ENCODE results near the gene GRB10. TPM values are rescaled to one million over a fixed set of nuclear protein-coding genes. Genes with fewer than 3 reads are reported as not detected.
A peak's percentile ranks its signal among the peaks of the same experiment; 100 is the strongest.

Gene GRB10
- total RNA-seq, 1 experiment from 2014 or later, result 83.7 TPM

DNA sequence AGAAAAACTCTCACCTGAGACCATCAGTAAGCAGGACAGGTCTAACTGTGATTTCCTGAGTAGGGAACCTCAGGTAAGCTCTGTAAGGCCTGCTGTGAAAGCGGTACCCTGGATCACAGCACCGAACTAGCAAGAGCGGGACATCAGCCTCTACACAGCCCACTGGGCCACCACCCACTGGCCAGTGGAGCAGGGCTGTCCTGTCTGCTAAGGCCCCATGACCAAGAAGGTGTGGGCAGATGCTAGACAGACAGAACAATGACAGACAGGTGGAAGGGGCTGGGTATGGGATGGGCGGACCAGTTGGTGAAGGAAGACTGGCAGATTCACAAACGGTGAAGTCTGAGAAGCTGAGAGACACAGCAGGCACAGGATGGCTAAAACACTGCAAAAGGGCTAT, 138.1 kb downstream of the GRB10 start:
- in situ Hi-C loops (cut with HindIII; ENCODE audit: low pct_unique_long_range_greater_than_20kb, low sequenced_read_pairs), result no loop called here
- DNase-seq (ENCODE audit: low read depth), result no peak

- DNase-seq (ENCODE audit: low read depth), result no peak
- in situ Hi-C loops (cut with HindIII; ENCODE audit: low pct_unique_long_range_greater_than_20kb, low sequenced_read_pairs), result no loop called here
Measured at GRCh38 chr7:50644114-50644513, 138.6 kb downstream of the GRB10 start.

DNA sequence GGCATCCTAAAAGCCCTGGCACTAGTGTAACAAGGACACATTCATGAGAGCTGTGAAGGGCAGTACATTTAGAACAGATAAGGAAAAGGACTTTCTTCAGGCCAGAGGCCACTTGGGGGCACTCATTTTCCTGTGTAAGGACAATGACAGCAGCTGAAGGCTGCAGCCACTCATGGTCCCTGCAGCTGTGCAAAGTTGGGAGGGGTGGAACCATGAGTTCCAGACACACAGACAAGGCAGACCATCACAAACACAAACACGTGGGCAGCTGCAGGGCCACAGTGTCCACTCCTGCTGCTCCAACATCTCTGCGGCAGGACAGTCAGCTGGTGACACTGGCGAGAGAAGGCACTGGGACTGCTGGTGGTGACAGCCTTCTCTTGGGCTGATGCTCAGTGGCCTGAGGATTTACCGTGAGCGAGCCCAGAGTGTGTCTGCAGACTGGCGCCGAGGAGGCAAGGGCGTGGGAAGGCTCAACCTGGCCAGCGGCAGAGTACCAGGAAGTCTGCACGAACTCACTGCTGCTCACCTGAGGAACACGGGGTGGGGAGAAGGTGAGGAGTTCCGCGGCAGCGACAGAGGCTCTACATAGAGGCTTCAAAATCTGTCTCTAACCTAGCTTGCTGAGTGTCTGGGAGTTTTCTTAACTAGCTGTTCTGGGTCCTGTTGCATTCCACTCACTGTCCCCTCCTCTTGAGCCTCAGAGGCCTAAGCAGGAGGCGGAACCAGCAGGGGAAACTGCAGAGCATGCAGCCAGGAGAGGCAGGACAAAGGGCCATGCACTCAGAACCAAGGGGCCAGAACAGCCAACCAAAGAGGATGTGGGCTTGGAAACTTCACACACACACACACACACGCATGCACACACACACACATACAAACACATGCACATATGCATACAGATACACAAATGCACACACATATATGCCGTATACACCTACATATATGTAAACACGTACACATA, 141.0 kb downstream of the GRB10 start:
- in situ Hi-C loops (cut with HindIII; ENCODE audit: low pct_unique_long_range_greater_than_20kb, low sequenced_read_pairs), result no loop called here

GRCh38 chr7:50640779-50641178, 141.9 kb downstream of the GRB10 start:
- DNase-seq (ENCODE audit: low read depth), result no peak
- in situ Hi-C loops (cut with HindIII; ENCODE audit: low pct_unique_long_range_greater_than_20kb, low sequenced_read_pairs), result no loop called here

More for the DNA sequence above, 141.0 kb downstream of the GRB10 start:
- DNase-seq (ENCODE audit: low read depth), result no peak

GRCh38 chr7:50640256-50640655, 142.4 kb downstream of the GRB10 start:
- in situ Hi-C loops (cut with HindIII; ENCODE audit: low pct_unique_long_range_greater_than_20kb, low sequenced_read_pairs), result no loop called here

GRCh38 chr7:50637725-50638643, 144.7 kb downstream of the GRB10 start:
- in situ Hi-C loops (cut with HindIII; ENCODE audit: low pct_unique_long_range_greater_than_20kb, low sequenced_read_pairs), result no loop called here
- DNase-seq (ENCODE audit: low read depth), result no peak

More at GRCh38 chr7:50640256-50640655, 142.4 kb downstream of the GRB10 start:
- DNase-seq (ENCODE audit: low read depth), result no peak

GRCh38 chr7:50634378-50634777, 148.3 kb downstream of the GRB10 start:
- in situ Hi-C loops (cut with HindIII; ENCODE audit: low pct_unique_long_range_greater_than_20kb, low sequenced_read_pairs), result no loop called here
- DNase-seq (ENCODE audit: low read depth), result no peak

GRCh38 chr7:50633414-50633710, 149.3 kb downstream of the GRB10 start:
- in situ Hi-C loops (cut with HindIII; ENCODE audit: low pct_unique_long_range_greater_than_20kb, low sequenced_read_pairs), result no loop called here
- DNase-seq (ENCODE audit: low read depth), result no peak

DNA sequence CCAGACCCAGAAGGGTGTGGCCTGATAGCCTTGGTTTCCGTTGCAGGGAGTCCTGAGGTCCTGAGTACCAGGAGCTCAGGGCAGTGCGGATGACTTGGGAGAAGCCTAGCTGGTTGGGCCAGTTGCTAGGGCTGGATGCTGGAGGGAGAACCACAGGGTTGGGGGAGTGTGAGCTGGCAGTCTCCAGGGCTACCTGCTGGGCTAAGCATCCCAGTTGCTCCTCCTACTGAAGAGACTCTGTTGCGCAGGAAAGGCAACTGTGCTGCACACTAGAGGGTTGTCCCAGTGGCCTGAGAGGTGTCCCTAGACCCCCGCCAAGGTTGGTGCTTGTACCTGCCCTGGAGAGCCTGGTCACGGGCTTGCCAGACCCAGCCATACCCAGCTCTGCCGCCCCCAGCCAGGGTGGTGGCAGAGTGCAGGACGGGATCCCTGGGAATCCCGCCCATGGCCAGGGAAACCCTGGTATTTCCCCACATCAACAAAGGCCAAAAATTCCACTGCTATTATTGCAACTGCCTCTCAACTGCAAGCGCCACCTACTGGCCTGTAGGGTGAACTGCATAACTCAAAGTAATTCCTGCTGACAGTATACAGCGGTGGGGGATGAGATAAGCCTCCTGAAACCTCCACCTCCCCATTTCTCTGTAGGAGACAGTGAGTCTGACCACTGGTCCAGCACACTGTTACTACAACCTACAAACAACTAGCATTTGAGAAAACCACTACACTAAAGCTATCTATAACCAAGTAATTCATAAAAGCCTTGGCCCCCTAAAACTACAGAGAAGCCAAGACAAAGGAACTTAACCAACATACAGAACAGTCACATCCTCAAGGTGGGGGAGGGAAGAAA, 149.9 kb downstream of the GRB10 start:
- DNase-seq (ENCODE audit: low read depth), result peak; percentile 24

GRCh38 chr7:50631639-50632038, 151.1 kb downstream of the GRB10 start:
- in situ Hi-C loops (cut with HindIII; ENCODE audit: low pct_unique_long_range_greater_than_20kb, low sequenced_read_pairs), result no loop called here
- DNase-seq (ENCODE audit: low read depth), result no peak

More for the DNA sequence above, 149.9 kb downstream of the GRB10 start:
- in situ Hi-C loops (cut with HindIII; ENCODE audit: low pct_unique_long_range_greater_than_20kb, low sequenced_read_pairs), result no loop called here

DNA sequence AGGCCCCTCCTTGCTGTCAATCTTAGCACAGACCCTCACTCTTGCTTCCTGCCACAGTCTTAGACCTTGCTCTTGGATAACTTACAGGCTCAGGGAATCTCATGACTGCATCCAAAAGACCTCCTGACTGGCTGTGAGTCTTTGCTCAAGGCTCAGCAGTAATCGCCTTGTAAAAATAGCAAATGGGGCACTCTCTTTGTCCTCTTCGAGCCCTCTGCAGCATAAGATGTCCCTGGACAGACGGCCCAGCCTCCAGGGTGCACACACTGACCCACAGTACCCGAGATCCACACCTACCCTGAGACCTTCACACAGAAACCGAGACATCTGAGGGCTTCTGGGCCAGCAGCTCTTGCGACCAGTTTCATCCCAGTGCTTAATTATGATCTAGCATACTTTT, 151.6 kb downstream of the GRB10 start:
- no peak for DNase-seq (ENCODE audit: low read depth)
- in situ Hi-C loops (cut with HindIII; ENCODE audit: low pct_unique_long_range_greater_than_20kb, low sequenced_read_pairs), result no loop called here

GRCh38 chr7:50629238-50629901, 153.3 kb downstream of the GRB10 start:
- in situ Hi-C loops (cut with HindIII; ENCODE audit: low pct_unique_long_range_greater_than_20kb, low sequenced_read_pairs), result no loop called here
- no peak for DNase-seq (ENCODE audit: low read depth)

GRCh38 chr7:50628434-50629084, 154.1 kb downstream of the GRB10 start:
- no peak for DNase-seq (ENCODE audit: low read depth)
- in situ Hi-C loops (cut with HindIII; ENCODE audit: low pct_unique_long_range_greater_than_20kb, low sequenced_read_pairs), result no loop called here

DNA sequence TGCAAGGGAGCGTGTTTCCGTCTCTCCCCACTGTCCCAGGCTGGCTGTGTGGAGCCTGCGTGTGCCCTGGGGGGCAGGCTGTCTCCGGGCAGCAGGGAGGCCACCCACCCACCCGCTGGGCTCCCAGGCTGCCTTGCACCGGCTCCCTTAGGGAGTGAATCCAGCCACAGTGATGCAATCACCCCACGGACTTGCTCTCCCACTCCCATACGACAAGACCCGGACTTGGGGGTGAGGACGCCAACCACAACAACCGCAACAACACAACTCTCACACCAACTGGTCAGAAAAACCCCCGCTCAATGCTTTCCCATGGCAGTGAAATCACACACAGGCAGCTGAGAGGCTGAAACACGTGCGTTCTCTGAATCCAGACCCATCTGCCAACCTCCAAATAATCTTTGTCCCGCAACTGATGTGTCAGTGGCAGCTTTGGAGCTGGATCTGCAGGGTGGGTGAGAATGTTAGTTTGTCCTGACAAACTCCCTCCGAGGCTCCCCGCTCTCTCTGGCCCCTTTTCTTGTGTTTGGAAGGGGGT, 154.8 kb downstream of the GRB10 start:
- no peak for DNase-seq (ENCODE audit: low read depth)
- in situ Hi-C loops (cut with HindIII; ENCODE audit: low pct_unique_long_range_greater_than_20kb, low sequenced_read_pairs), result no loop called here

- DNase-seq (ENCODE audit: low read depth), result no peak
- in situ Hi-C loops (cut with HindIII; ENCODE audit: low pct_unique_long_range_greater_than_20kb, low sequenced_read_pairs), result no loop called here
Measured at GRCh38 chr7:50626286-50626685, 156.4 kb downstream of the GRB10 start.

GRCh38 chr7:50625360-50625759, 157.3 kb downstream of the GRB10 start:
- DNase-seq (ENCODE audit: low read depth), result no peak

GRCh38 chr7:50622821-50623220, 159.9 kb downstream of the GRB10 start:
- no peak for DNase-seq (ENCODE audit: low read depth)
- in situ Hi-C loops (cut with HindIII; ENCODE audit: low pct_unique_long_range_greater_than_20kb, low sequenced_read_pairs), result no loop called here

More at GRCh38 chr7:50625360-50625759, 157.3 kb downstream of the GRB10 start:
- in situ Hi-C loops (cut with HindIII; ENCODE audit: low pct_unique_long_range_greater_than_20kb, low sequenced_read_pairs), result no loop called here

All from Caki2 (cell line).